H9 (cell line): ENCODE measurements around the gene PID1. TPM values are rescaled to one million over a fixed set of nuclear protein-coding genes. Genes with fewer than 3 reads are reported as not detected.
"Not testable (repeated sequence)": the region's sequence is repeated elsewhere in the genome, so short reads cannot be mapped to it uniquely, and the experiment has no call there.

ENCODE experiments used
- DNase-seq: peaks from one replicate; pipeline ENCODE4 v3.0.0-alpha.2; 2017
- H2AFZ ChIP-seq: one replicate; pipeline ENCODE4 v1.6.1; 2013; ENCODE audit warnings: mild to moderate bottlenecking, low read length, control low read depth, moderate library complexity
- H2AK5ac ChIP-seq: 2 replicates; pipeline ENCODE4 v1.6.1; 2013; ENCODE audit warnings: low read length, control low read depth, mixed read lengths; ENCODE audit not compliant: insufficient read length
- H2BK120ac ChIP-seq: one replicate; pipeline ENCODE4 v1.6.1; 2013; ENCODE audit warnings: low read depth, mild to moderate bottlenecking, low read length, control low read depth, inconsistent platforms; ENCODE audit not compliant: poor library complexity, severe bottlenecking
- H2BK12ac ChIP-seq: 2 replicates; pipeline ENCODE4 v1.6.1; 2013; ENCODE audit warnings: low read length, control low read depth, mixed read lengths, low read depth; ENCODE audit not compliant: insufficient read length
- H2BK15ac ChIP-seq: 2 replicates; pipeline ENCODE4 v1.6.1; 2013; ENCODE audit warnings: low read depth, low read length, control low read depth
- H2BK20ac ChIP-seq: one replicate; pipeline ENCODE4 v1.6.1; 2013; ENCODE audit warnings: low read depth, mild to moderate bottlenecking, low read length, control low read depth, inconsistent platforms; ENCODE audit not compliant: poor library complexity, severe bottlenecking
- H2BK5ac ChIP-seq: 2 replicates; pipeline ENCODE4 v1.6.1; 2013; ENCODE audit warnings: low read length, control low read depth, mixed read lengths; ENCODE audit not compliant: insufficient read length
- H3K14ac ChIP-seq: 2 replicates; pipeline ENCODE4 v1.6.1; 2013; ENCODE audit warnings: low read length, control low read depth; ENCODE audit not compliant: insufficient read depth
- H3K18ac ChIP-seq: 2 replicates; pipeline ENCODE4 v1.6.1; 2013; ENCODE audit warnings: low read depth, mild to moderate bottlenecking, mixed read lengths, low read length, control low read depth; ENCODE audit not compliant: insufficient read length
- H3K23ac ChIP-seq: 2 replicates; pipeline ENCODE4 v1.6.1; 2013; ENCODE audit warnings: low read length, control low read depth, mixed read lengths, low read depth; ENCODE audit not compliant: insufficient read length
- H3K23me2 ChIP-seq: 2 replicates; pipeline ENCODE4 v1.6.1; 2013; ENCODE audit warnings: low read depth, mild to moderate bottlenecking, mixed read lengths, low read length, control low read depth; ENCODE audit not compliant: insufficient read length, poor library complexity, severe bottlenecking
- H3K27ac ChIP-seq: 2 replicates; pipeline ENCODE4 v1.5.1; 2013; ENCODE audit warnings: low read length, control low read depth, mixed read lengths, low read depth; ENCODE audit not compliant: insufficient read length
- H3K27me3 ChIP-seq: 2 replicates; pipeline ENCODE4 v1.6.1; 2013; ENCODE audit warnings: low read length, control low read depth, inconsistent platforms; ENCODE audit not compliant: insufficient read depth
- H3K4ac ChIP-seq: 2 replicates; pipeline ENCODE4 v1.6.1; 2013; ENCODE audit warnings: low read depth, mild to moderate bottlenecking, control low read depth, inconsistent platforms, low read length, moderate library complexity
- H3K4me1 ChIP-seq: 2 replicates; pipeline ENCODE4 v1.6.1; 2013; ENCODE audit warnings: low read length, control low read depth, inconsistent platforms; ENCODE audit not compliant: insufficient read depth
- H3K4me2 ChIP-seq: 2 replicates; pipeline ENCODE4 v1.6.1; 2013; ENCODE audit warnings: low read length, control low read depth, mixed read lengths; ENCODE audit not compliant: insufficient read length, insufficient read depth
- H3K56ac ChIP-seq: 2 replicates; pipeline ENCODE4 v1.6.1; 2013; ENCODE audit warnings: low read depth, mild to moderate bottlenecking, mixed read lengths, low read length, control low read depth; ENCODE audit not compliant: insufficient read length
- H3K79me1 ChIP-seq: 2 replicates; pipeline ENCODE4 v1.6.1; 2013; ENCODE audit warnings: low read depth, mild to moderate bottlenecking, moderate library complexity, low read length, control low read depth, inconsistent platforms; ENCODE audit not compliant: insufficient read depth, poor library complexity, severe bottlenecking
- H3K79me2 ChIP-seq: 2 replicates; pipeline ENCODE4 v1.6.1; 2013; ENCODE audit warnings: low read length, control low read depth, inconsistent platforms; ENCODE audit not compliant: insufficient read depth
- H3K9ac ChIP-seq: 2 replicates; pipeline ENCODE4 v1.6.1; 2013; ENCODE audit warnings: low read length, control low read depth, mixed read lengths; ENCODE audit not compliant: insufficient read length; ENCODE audit errors: extremely low read depth
- H3K9me3 ChIP-seq: one replicate; pipeline ENCODE4 v1.6.1; 2013; ENCODE audit warnings: low read depth, low read length, inconsistent platforms; ENCODE audit not compliant: control insufficient read depth
- H3T11ph ChIP-seq: one replicate; pipeline ENCODE4 v1.6.1; 2013; ENCODE audit warnings: mild to moderate bottlenecking, low read length, control low read depth, inconsistent platforms
- H4K20me1 ChIP-seq: one replicate; pipeline ENCODE4 v1.6.1; 2013; ENCODE audit not compliant: control insufficient read depth, insufficient read length, insufficient read depth
- H4K5ac ChIP-seq: 2 replicates; pipeline ENCODE4 v1.6.1; 2013; ENCODE audit warnings: low read depth, mild to moderate bottlenecking, mixed read lengths, low read length, control low read depth; ENCODE audit not compliant: insufficient read length
- H4K8ac ChIP-seq: replicated peaks from 2 replicates; pipeline ENCODE4 v1.6.1; 2013; ENCODE audit warnings: low read length, control low read depth, mixed read lengths, low read depth; ENCODE audit not compliant: insufficient read length
- H4K91ac ChIP-seq: 2 replicates; pipeline ENCODE4 v1.6.1; 2013; ENCODE audit warnings: low read depth, mild to moderate bottlenecking, moderate library complexity, mixed read lengths, low read length, control low read depth; ENCODE audit not compliant: insufficient read length
- H3K27ac Mint-ChIP-seq, 3 experiments: 2 replicates in 2 of 3; 3 replicates in 1 of 3; pipeline ENCODE4 v1.8.0; 2020 to 2021; ENCODE audit warnings: mixed read lengths in 3 of 3, mild to moderate bottlenecking in 1 of 3, moderate library complexity in 1 of 3
- H3K27me3 Mint-ChIP-seq: 2 replicates; pipeline ENCODE4 v1.8.0; 2021; ENCODE audit warnings: low read depth, mild to moderate bottlenecking, moderate library complexity, mixed read lengths
- H3K36me3 Mint-ChIP-seq, 3 experiments: 2 replicates in 2 of 3; 3 replicates in 1 of 3; pipeline ENCODE4 v1.8.0; 2020 to 2021; ENCODE audit warnings: low read depth in 3 of 3, mixed read lengths in 3 of 3; ENCODE audit not compliant: insufficient read depth in 1 of 3
- H3K4me1 Mint-ChIP-seq, 2 experiments: 2 replicates each; pipeline ENCODE4 v1.8.0; 2020; ENCODE audit warnings: mixed read lengths in 2 of 2
- H3K4me3 Mint-ChIP-seq, 2 experiments: 2 replicates in 1 of 2; 3 replicates in 1 of 2; pipeline ENCODE4 v1.8.0; 2020 to 2021; ENCODE audit warnings: mild to moderate bottlenecking in 2 of 2, mixed read lengths in 2 of 2, moderate library complexity in 1 of 2
- H3K9me3 Mint-ChIP-seq, 2 experiments: 2 replicates in 1 of 2; 3 replicates in 1 of 2; pipeline ENCODE4 v1.8.0; 2020; ENCODE audit warnings: mild to moderate bottlenecking in 2 of 2, mixed read lengths in 2 of 2, moderate library complexity in 1 of 2
- WGBS: extraction: QIAGEN DNeasy Blood & Tissue Kit; methylation state at CpG from one replicate; pipeline ENCODE4 v1.1.7; 2013; ENCODE audit warnings: missing lambda C conversion rate, low lambda C conversion rate, mixed read lengths; ENCODE audit not compliant: insufficient read length; ENCODE audit errors: extremely low coverage; 5-methylcytosine and 5-hydroxymethylcytosine counted together
- total RNA-seq: library from RNA; stranded (reverse); gene quantifications from 2 replicates; pipeline ENCODE4 v1.2.1, GENCODE V29; 2021
- TF ChIP-seq, protein P1 (sequence below): fragments of 200-600 bp; sonication (generic); conservative IDR thresholded peaks from 3 replicates; pipeline ENCODE4 v1.8.0; 2021; ENCODE audit warnings: antibody characterized with exemption, mild to moderate bottlenecking

PID1 gene
- total RNA-seq, 1 experiment from 2014 or later, result 1.4 TPM

- H2BK15ac ChIP-seq, result no peak overlapping the region
- H4K20me1 ChIP-seq, result no peaks in the 10 kb centered on the region
- no peak overlapping the region for H2BK120ac ChIP-seq
- no peaks in the 10 kb centered on the region for H3K4me1 ChIP-seq
- no peak overlapping the region for H3K4me3 Mint-ChIP-seq
- H3K4me2 ChIP-seq, result no peak overlapping the region
- H3K4ac ChIP-seq, result no peak overlapping the region
- no peak overlapping the region for H3K9ac ChIP-seq
- no peak overlapping the region for H3K56ac ChIP-seq
- no peak overlapping the region for H3K18ac ChIP-seq
- no peak overlapping the region for H2AFZ ChIP-seq
- H3K79me2 ChIP-seq, result no peaks in the 10 kb centered on the region
- H3K27me3 Mint-ChIP-seq, result no peaks in the 10 kb centered on the region
- peaks cover 0 to 3% of the 10 kb centered on the region in 2 experiments; a peak in 3 of 5 replicates for H3K9me3 Mint-ChIP-seq
- TF ChIP-seq, protein P1, sequence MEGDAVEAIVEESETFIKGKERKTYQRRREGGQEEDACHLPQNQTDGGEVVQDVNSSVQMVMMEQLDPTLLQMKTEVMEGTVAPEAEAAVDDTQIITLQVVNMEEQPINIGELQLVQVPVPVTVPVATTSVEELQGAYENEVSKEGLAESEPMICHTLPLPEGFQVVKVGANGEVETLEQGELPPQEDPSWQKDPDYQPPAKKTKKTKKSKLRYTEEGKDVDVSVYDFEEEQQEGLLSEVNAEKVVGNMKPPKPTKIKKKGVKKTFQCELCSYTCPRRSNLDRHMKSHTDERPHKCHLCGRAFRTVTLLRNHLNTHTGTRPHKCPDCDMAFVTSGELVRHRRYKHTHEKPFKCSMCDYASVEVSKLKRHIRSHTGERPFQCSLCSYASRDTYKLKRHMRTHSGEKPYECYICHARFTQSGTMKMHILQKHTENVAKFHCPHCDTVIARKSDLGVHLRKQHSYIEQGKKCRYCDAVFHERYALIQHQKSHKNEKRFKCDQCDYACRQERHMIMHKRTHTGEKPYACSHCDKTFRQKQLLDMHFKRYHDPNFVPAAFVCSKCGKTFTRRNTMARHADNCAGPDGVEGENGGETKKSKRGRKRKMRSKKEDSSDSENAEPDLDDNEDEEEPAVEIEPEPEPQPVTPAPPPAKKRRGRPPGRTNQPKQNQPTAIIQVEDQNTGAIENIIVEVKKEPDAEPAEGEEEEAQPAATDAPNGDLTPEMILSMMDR, result no peak
- H2BK20ac ChIP-seq, result no peak overlapping the region
- H3K27ac Mint-ChIP-seq, result no peak overlapping the region
- no peaks in the 10 kb centered on the region for H3K9me3 ChIP-seq
- H4K91ac ChIP-seq, result no peak overlapping the region
- no peaks in the 10 kb centered on the region for H3K23me2 ChIP-seq
- no peak overlapping the region for H3T11ph ChIP-seq
- no peak overlapping the region for H2BK5ac ChIP-seq
- no peak overlapping the region for H4K8ac ChIP-seq
- no peak overlapping the region for H2AK5ac ChIP-seq
- H3K27me3 ChIP-seq, result no peaks in the 10 kb centered on the region
- H3K14ac ChIP-seq, result no peak overlapping the region
- H4K5ac ChIP-seq, result no peak overlapping the region
- WGBS, result no CpG with 5 or more reads among the region's 1 CpG
- H3K36me3 Mint-ChIP-seq, result peaks cover 0 to 4% (median 2%) of the 10 kb centered on the region in 3 experiments; a peak in 2 of 7 replicates
- H3K79me1 ChIP-seq, result no peaks in the 10 kb centered on the region
- H3K27ac ChIP-seq, result no peak overlapping the region
- DNase-seq, result no peak
- H3K23ac ChIP-seq, result no peak overlapping the region
- no peak overlapping the region for H2BK12ac ChIP-seq
- no peaks in the 10 kb centered on the region for H3K4me1 Mint-ChIP-seq
Measured at GRCh38 chr2:229080172-229080571, 190.9 kb downstream of the PID1 start.

DNA sequence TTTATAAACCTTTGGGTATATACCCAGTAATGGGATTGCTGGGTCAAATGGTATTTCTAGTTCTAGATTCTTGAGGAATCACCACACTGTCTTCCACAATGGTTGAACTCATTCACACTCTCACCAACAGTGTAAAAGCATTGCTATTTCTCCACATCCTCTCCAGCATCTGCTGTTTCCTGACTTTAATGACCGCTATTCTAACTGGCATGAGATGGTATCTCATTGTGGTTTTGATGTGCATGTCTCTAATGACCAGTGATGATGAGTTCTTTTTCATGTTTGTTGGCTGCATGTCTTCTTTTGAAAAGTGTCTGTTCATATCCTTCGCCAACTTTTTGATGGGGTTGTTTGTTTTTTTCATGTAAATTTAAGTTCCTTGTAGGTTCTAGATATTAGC, 194.2 kb downstream of the PID1 start:
- H4K20me1 ChIP-seq, H3K9ac ChIP-seq, H2BK5ac ChIP-seq, H2BK120ac ChIP-seq, H2BK12ac ChIP-seq, H3K79me1 ChIP-seq, H3K4me2 ChIP-seq, H4K8ac ChIP-seq, H2AK5ac ChIP-seq, H3K4me1 ChIP-seq, H2AFZ ChIP-seq, H3K18ac ChIP-seq, H3K79me2 ChIP-seq, H3K27ac Mint-ChIP-seq, H3K23me2 ChIP-seq, H3K27me3 Mint-ChIP-seq, H3K9me3 Mint-ChIP-seq, H3K27ac ChIP-seq, H4K5ac ChIP-seq, H3K14ac ChIP-seq, H3K9me3 ChIP-seq, H2BK20ac ChIP-seq, H3K4me1 Mint-ChIP-seq, H4K91ac ChIP-seq, H3K4ac ChIP-seq, H3K23ac ChIP-seq, H3K4me3 Mint-ChIP-seq, H3T11ph ChIP-seq, H3K36me3 Mint-ChIP-seq, H3K56ac ChIP-seq, H2BK15ac ChIP-seq, H3K27me3 ChIP-seq, DNase-seq: not testable (repeated sequence)
- WGBS, result no CpG with 5 or more reads among the region's 2 CpGs
